ENCODE data around the gene TNIK. TPM values are rescaled to one million over a fixed set of nuclear protein-coding genes. Genes with fewer than 3 reads are reported as not detected.

The TNIK gene
- total RNA-seq, 1 donor from 2014 or later = 17.0 TPM

GRCh38 chr3:171340434-171340833, 119.8 kb downstream of the TNIK start:
- no peaks in the 10 kb centered on the region for H3K36me3 ChIP-seq (ENCODE audit: control insufficient read depth, insufficient read depth, low read length)

GRCh38 chr3:171339598-171339997, 120.6 kb downstream of the TNIK start:
- no peak for TF ChIP-seq CTCF (IDR thresholded peaks at IDR 0.05; ENCODE audit: insufficient read depth, low read length, poor library complexity, severe bottlenecking)
- Histone ChIP-seq H3K36me3 (ENCODE audit: control insufficient read depth, insufficient read depth, low read length) (no peaks in the 10 kb centered on the region), H3K4me3 (ENCODE audit: low read depth, low read length) (no peak overlapping the region), H3K27me3 (ENCODE audit: control insufficient read depth, insufficient read depth, low read length) (no peaks in the 10 kb centered on the region)
- no peak for DNase-seq (ENCODE audit: low read depth)

More at GRCh38 chr3:171340434-171340833, 119.8 kb downstream of the TNIK start:
- no peak for TF ChIP-seq CTCF (IDR thresholded peaks at IDR 0.05; ENCODE audit: insufficient read depth, low read length, poor library complexity, severe bottlenecking)
- Histone ChIP-seq H3K27me3 (ENCODE audit: control insufficient read depth, insufficient read depth, low read length) (no peaks in the 10 kb centered on the region), H3K4me3 (ENCODE audit: low read depth, low read length) (no peak overlapping the region)
- no peak for DNase-seq (ENCODE audit: low read depth)

- TF ChIP-seq CTCF (IDR thresholded peaks at IDR 0.05; ENCODE audit: insufficient read depth, low read length, poor library complexity, severe bottlenecking) = no peak
- Histone ChIP-seq H3K36me3 (ENCODE audit: control insufficient read depth, insufficient read depth, low read length) (no peaks in the 10 kb centered on the region), H3K27me3 (ENCODE audit: control insufficient read depth, insufficient read depth, low read length) (no peaks in the 10 kb centered on the region), H3K4me3 (ENCODE audit: low read depth, low read length) (no peak overlapping the region)
- DNase-seq (ENCODE audit: low read depth) = no peak
Observed at GRCh38 chr3:171336406-171336805, 123.8 kb downstream of the TNIK start.

GRCh38 chr3:171335559-171335958, 124.6 kb downstream of the TNIK start:
- Histone ChIP-seq H3K27me3 (ENCODE audit: control insufficient read depth, insufficient read depth, low read length) (no peaks in the 10 kb centered on the region), H3K36me3 (ENCODE audit: control insufficient read depth, insufficient read depth, low read length) (no peaks in the 10 kb centered on the region), H3K4me3 (ENCODE audit: low read depth, low read length) (no peak overlapping the region)
- TF ChIP-seq CTCF (IDR thresholded peaks at IDR 0.05; ENCODE audit: insufficient read depth, low read length, poor library complexity, severe bottlenecking) = no peak
- no peak for DNase-seq (ENCODE audit: low read depth)

GRCh38 chr3:171334465-171334811, 125.8 kb downstream of the TNIK start:
- no peak overlapping the region for H3K4me3 ChIP-seq (ENCODE audit: low read depth, low read length)
- H3K36me3 ChIP-seq (ENCODE audit: control insufficient read depth, insufficient read depth, low read length) = no peaks in the 10 kb centered on the region
- no peak for TF ChIP-seq CTCF (IDR thresholded peaks at IDR 0.05; ENCODE audit: insufficient read depth, low read length, poor library complexity, severe bottlenecking)
- H3K27me3 ChIP-seq (ENCODE audit: control insufficient read depth, insufficient read depth, low read length) = no peaks in the 10 kb centered on the region
- DNase-seq (ENCODE audit: low read depth) = peak; percentile 88

- Histone ChIP-seq H3K4me3 (ENCODE audit: low read depth, low read length) (no peak overlapping the region), H3K27me3 (ENCODE audit: control insufficient read depth, insufficient read depth, low read length) (no peaks in the 10 kb centered on the region), H3K36me3 (ENCODE audit: control insufficient read depth, insufficient read depth, low read length) (no peaks in the 10 kb centered on the region)
- DNase-seq (ENCODE audit: low read depth) = no peak
- no peak for TF ChIP-seq CTCF (IDR thresholded peaks at IDR 0.05; ENCODE audit: insufficient read depth, low read length, poor library complexity, severe bottlenecking)
Observed at GRCh38 chr3:171333784-171334464, 126.3 kb downstream of the TNIK start.

Measured in kidney epithelial cell (primary cell).